A204.1 (cell line): Measurements from ENCODE around the gene SEC11A.
"Not testable (repeated sequence)": the region's sequence is repeated elsewhere in the genome, so short reads cannot be mapped to it uniquely, and the experiment has no call there.

Experiments used
- FAIRE-seq: peaks from 2 replicates; lab custom pipeline; 2012; peaks lifted over from hg19 to GRCh38; lab: Jason Lieb, UNC

The SEC11A gene

GRCh38 chr15:84737005-84737404, 21.1 kb upstream of the SEC11A start:
- FAIRE-seq: no peak

DNA sequence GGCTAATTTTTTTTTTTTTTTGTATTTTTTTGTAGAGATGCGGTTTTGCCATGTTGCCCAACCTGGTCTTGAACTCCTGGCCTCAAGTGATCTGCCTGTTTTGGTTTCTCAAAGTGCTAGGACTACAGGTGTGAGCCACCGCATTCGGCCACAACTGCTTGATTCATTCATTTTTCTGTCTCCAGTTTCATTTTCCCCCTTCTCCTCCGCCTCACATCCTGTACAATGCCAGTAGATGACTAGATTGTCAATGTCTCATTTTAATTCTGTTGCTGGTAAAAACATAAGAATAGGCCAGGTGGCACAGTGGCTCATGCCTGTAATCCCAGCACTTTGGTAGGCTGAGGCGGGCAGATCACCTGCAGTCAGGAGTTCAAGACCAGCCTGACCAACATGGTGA, 20.4 kb upstream of the SEC11A start:
- no peak for FAIRE-seq

- not testable (repeated sequence) for FAIRE-seq
Observed at GRCh38 chr15:84735480-84736061, 19.6 kb upstream of the SEC11A start.

DNA sequence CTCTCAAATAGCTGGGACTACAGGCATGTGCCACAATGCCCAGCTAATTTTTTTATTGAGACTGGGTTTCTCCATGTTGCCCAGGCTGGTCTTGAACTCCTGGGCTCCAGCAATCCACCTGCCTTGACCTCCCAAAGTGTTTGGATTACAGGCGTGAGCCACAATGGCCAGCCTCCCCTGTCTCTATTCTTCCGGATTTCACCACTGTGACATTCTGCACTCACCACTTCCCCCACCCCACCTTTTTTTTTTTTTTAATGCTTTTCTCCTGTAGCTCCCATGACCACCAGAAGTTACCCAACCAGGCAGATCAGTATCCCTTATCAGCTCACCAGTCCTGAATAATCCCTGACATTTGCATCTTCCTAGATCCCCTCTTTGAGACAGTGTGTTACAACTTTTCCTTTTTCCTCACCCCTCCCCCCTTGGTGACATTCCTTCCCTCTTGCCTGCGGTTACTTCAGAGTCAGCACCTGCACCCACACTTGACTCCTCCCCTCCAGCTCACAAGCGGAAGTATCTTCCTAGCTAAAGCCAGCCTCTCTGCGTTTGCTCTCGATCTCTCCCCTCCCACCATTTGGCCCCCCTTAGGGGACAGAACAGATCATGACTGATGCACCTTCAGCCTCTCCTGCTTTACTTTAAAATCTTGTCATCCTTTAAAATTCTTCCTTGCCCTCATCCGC, 19.0 kb upstream of the SEC11A start:
- no peak for FAIRE-seq

GRCh38 chr15:84731774-84732173, 15.8 kb upstream of the SEC11A start:
- FAIRE-seq: no peak

DNA sequence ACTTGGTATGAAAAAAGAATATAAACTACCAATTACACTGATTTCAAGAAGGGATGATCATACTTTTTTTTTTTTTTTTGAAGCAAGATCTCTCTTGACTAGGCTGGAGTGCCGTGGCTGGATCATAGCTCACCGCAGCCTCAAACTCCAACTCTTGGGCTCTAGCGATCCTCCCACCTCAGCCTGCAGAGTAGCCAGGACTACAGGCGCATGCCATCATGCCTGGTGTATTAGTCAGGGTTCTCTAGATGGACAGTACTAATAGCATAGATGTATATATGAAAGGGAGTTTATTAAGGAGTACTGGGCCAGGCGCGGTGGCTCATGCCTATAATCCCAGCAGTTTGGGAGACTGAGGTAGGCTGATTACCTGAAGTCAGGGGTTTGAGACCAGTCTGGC, 11.5 kb upstream of the SEC11A start:
- no peak for FAIRE-seq

GRCh38 chr15:84725001-84725491, 9.1 kb upstream of the SEC11A start:
- no peak for FAIRE-seq

DNA sequence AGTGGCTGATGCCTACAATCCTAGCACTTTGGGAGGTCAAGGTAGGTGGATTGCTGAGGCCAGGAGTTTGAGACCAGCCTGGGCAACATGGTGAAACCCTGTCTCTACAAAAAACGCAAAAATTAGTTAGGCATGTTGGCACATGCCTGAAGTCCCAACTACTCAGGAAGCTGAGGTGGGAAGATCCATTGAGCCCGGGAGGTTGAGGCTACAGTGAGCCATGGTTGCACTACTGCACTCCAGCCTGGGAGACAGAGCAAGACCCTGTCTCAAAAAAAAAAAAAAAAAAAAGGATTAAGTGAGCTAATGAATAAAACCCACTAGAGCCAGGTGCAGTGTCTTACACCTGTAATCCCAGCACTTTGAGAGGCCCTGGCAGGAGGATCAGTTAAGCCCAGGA, 6.7 kb upstream of the SEC11A start:
- no peak for FAIRE-seq

DNA sequence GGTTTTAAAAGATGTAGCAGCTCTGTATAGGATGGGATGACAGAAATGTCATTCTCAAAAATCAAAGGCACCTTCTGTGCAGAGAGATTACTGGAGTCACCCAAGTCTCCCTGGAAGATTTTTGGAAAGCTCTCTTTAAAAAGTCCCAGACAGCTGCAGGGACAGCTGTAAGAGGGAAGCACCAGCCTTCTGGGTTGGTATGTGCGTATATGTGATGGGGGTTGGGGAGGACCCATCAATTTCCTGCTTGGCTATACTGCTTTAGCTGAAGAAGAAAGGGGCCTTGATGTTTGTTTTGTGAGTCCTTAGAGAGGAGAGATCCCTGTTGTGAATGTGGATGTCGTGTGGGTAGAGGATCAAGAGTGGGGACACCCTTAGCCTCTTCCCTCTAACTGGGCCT, 5.4 kb upstream of the SEC11A start:
- no peak for FAIRE-seq

GRCh38 chr15:84715441-84716035, 401 bp downstream of the SEC11A start:
- no peak for FAIRE-seq

DNA sequence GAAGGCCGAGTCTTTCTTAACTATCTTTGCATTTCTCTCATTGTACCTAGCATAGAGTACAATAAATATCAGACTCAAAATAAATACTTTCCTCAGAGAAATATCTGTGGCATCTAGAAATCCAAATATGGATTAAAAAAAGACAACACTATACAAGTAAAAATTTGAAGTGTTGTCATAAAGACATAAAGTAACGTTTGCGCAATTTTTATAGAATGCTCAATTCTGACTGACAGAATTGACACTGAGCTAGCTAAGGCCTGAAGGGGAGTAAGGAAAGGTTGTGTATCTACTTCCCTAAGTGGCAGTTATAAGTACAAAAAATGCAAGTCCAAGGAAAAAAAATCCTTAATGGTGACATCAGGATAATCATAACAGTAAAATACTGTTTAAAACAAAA, 1.1 kb downstream of the SEC11A start:
- no peak for FAIRE-seq

- no peak for FAIRE-seq
Observed at GRCh38 chr15:84714372-84714771, 1.6 kb downstream of the SEC11A start.

DNA sequence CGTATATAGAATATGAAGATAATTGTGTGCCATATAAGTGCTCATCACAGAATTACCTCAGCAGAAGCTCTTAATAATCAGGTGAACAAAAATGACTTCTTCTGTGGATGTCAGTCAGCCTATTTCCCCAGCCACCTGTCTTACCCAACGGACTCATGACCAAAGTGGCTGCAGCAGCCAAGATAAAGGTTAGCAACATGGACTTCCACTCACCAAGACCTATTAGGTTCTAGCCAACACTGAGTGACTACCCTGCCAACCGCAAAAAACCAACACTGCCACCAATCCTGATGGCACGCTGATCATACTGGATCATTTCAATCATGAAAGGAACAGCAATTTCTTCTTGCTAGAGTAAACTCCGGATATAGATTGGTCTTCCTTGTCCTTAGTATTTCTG, 12.1 kb downstream of the SEC11A start:
- no peak for FAIRE-seq

DNA sequence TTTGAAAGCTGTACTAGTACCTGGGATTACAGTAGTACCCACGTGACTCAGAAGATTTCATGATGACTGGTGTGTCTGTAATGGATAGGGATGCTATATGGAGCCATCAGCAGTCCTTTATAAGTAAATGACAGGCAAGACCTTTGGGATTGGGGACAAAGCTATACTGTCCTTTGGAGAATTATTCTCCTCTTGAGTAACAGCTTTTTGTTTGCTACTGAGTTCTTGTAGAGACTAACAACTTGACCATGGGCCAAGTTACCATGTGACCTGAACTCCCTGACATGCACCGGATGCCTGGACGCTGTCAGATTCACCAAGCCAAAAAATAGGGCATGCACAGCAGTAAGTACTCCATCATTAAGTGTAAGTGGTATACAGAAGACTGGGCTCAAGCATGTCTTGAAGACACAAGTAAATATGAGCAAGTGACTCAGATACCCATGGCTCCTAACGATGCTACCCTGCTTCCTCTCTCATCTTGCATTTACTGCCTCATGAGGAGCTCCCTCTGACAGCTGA, 12.9 kb downstream of the SEC11A start:
- FAIRE-seq: no peak

GRCh38 chr15:84699538-84700191, 16.3 kb downstream of the SEC11A start:
- FAIRE-seq: no peak

DNA sequence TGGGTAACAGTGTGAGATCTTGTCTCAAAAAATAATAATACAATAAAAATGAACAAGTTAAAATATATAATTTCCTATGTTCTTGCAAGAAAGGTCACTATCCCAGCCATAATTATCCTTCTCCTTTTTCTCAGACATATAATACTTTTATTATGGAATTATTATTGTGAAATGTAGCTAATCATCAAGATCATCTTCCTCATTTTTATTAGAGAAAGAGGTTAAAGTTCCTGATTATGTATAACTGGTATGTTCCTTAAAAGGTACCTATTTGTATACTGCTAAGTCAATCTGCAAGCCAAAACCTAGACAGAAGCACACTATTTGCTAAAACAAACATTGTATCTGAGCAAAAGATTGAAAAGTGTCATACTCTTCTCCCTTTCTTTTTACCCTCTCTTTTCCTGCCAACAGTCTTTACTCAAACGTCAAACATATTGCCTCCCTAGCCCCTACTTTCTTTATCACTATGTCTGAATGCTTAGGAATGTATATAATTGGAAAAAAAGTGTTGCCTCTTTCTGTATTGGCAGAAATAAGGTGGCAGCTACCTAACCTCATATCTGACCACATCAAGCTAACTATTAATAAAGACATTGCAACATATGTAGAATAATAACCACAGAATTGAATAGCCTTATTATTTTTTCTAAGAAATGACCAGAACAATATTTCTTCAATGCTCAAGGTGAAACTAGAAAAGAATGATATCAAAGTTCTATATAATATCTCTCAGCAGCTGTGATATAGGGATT, 18.5 kb downstream of the SEC11A start:
- no peak for FAIRE-seq

DNA sequence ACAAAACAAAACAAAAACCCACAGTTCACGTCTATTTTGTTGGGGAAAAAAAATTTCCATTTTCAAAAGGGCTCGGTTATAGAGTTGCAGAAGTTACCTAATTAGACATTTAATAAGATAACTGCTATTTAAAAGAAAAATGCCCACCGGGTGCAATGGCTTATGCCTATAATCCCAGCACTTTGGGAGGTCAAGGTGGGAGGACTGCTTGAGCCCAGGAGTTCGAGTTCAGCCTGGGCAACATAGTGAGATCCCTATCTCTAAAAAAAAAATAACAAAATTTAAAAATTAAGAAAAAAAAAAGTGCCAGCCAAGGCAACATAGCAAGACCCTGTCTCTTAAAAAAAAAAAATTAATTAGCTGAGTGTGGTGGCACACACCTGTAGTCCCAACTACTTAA, 19.2 kb downstream of the SEC11A start:
- no peak for FAIRE-seq

DNA sequence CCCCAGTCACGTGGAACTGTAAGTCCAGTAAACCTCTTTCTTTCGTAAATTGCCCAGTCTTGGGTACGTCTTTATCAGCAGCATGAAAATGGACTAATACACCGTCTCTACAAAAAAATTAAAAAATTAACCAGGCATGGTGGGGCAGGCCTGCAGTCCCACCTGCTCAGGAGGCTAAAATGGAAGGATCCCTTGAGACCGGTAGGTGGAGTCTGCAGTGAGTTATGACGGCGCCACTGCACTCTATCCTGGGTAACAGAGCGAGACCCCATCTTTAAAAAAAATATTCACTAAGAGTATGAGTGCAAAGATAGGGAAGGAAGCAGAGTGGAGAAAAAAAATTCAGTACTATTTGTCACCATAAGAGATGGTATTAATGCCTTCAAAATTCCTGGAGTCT, 25.6 kb downstream of the SEC11A start:
- no peak for FAIRE-seq

GRCh38 chr15:84689858-84690257, 26.1 kb downstream of the SEC11A start:
- FAIRE-seq: no peak

DNA sequence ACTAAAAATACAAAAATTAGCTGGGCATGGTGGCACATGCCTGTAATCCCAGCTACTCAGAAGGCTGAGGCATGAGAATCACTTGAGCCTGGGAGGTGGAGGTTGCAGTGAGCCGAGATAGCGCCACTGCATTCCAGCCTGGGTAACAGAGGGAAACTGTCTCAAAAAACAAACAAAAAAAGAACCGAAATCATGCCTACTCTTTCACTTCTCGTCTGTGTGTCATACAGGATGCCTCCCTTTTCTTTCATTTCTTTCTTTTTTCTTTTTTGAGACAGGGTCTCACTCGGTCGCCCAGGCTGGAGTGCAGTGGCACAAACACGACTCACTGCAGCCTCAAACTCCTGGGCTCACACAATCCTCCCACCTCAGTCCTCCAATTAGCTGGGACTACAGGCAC, 29.5 kb downstream of the SEC11A start:
- not testable (repeated sequence) for FAIRE-seq

GRCh38 chr15:84685304-84685703, 30.6 kb downstream of the SEC11A start:
- no peak for FAIRE-seq

DNA sequence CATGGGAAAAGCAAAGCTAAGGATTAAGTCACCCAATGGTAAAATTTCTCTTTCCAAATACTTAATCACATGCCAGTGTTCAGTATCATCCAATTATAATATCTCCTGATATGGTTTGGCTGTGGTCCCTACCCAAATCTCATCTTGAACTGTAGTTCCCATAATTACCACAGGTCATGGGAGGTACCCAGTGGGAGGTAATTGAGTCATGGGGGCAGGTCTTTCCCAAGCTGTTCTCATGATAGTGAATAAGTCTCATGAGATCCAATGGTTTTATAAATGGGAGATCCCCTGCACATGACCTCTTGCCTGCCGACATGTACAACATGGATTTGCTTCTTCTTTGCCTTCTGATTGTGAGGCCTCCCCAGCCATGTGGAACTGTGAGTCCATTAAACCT, 31.8 kb downstream of the SEC11A start:
- FAIRE-seq: no peak
